GM21825 (cell line): Measurements from ENCODE around the gene HBD.
"Not testable (repeated sequence)": the region's sequence is repeated elsewhere in the genome, so short reads cannot be mapped to it uniquely, and the experiment has no call there.

ENCODE experiments used
- ATAC-seq: cut with Tn5 transposase; IDR thresholded peaks from one replicate; pipeline ENCODE4 v1.9.1; 2021; ENCODE audit warnings: mild to moderate bottlenecking, moderate library complexity; ENCODE audit not compliant: unreplicated experiment

HBD gene

GRCh38 chr11:5253440-5253839 lies 19.2 kb upstream of the HBD start:
- ATAC-seq, result not testable (repeated sequence)

GRCh38 chr11:5252919-5253265 lies 18.6 kb upstream of the HBD start:
- ATAC-seq, result no peak

DNA sequence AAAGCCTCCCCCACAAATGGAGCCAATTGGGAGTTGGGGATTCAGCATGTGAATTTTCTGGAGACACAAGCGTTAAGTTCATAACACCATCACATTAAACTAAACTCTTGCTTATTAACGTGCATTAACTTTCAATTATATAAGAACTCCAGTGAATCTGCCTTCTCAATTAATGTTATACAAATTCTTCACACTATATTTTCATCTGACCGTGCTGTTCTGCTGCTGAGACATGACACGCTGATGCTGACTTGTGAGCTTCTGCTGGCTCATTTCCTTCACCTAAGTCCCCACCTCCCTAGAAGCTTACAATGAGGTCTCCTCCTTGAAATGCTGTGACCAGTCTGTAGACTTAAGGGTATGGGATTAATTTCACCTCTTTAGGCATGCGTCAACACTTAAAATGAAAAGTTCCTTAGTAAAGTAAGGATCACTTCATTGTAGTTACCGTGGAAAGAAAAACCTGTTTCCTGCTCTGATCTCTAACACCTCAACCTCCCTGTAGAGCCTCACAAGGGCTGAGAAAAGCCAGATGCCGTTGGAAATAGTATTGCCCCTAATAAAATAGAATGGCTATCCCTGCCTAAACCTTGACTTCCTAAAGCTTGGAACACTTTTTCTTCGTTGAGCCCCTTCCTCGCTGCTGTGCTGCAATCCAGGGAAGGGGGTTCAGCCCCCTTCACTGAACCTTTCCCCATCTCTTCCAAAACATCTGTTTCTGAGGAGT lies 18.1 kb upstream of the HBD start:
- ATAC-seq, result no peak

GRCh38 chr11:5251746-5252145 lies 17.5 kb upstream of the HBD start:
- ATAC-seq, result no peak

- ATAC-seq, result no peak
These were observed 16.4 kb upstream of the HBD start for GRCh38 chr11:5250543-5251204.

DNA sequence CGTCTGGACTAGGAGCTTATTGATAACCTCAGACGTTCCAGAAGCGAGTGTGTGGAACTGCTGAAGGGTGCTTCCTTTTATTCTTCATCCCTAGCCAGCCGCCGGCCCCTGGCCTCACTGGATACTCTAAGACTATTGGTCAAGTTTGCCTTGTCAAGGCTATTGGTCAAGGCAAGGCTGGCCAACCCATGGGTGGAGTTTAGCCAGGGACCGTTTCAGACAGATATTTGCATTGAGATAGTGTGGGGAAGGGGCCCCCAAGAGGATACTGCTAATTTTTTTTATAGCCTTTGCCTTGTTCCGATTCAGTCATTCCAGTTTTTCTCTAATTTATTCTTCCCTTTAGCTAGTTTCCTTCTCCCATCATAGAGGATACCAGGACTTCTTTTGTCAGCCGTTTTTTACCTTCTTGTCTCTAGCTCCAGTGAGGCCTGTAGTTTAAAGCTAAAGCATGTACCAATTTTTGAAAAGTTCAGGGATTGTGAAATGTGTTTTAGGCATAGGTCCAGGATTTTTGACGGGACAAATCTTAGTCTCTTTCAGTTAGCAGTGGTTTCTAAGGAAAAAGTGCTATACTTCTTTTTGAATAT lies 15.6 kb upstream of the HBD start, which contains the start of gene HBG1:
TSS of gene HBG1 (minus strand) at position 51 of the 590 bp plus-strand sequence. CDS start 53 bp downstream, outside the sequence.
- ATAC-seq, result not testable (repeated sequence)

DNA sequence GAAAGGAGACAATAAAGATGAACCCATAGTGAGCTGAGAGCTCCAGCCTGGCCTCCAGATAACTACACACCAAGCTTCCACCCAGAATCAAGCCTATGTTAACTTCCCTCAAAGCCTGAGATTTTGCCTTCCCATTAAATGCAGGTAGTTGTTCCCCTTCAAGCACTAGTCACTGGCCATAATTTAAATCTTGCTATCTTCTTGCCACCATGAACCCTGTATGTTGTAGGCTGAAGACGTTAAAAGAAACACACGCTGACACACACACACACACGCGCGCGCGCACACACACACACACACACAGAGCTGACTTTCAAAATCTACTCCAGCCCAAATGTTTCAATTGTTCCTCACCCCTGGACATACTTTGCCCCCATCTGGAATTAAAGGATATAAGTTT lies 14.2 kb upstream of the HBD start:
- not testable (repeated sequence) for ATAC-seq

- no peak for ATAC-seq
These were observed 13.3 kb upstream of the HBD start for GRCh38 chr11:5247472-5248192.

GRCh38 chr11:5246772-5247471 lies 12.6 kb upstream of the HBD start:
- ATAC-seq, result no peak

GRCh38 chr11:5245155-5245554 lies 10.9 kb upstream of the HBD start:
- ATAC-seq, result no peak

DNA sequence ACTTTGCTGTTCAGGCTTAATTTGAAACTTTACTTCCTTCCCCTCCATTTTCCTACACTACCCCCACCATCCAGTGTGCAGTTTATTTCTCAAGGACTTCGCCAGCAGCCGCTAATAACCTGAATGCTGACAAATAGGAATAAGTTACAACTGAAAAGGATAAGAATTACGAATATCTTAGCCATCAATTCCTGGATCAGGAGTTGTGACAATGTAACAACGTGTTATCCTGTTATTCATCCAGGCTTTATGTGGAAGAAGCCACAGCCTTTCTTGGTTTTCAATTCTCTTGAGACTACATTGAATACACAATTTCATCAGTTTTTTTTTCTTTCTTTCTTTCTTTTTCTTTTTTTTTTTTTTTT lies 9.5 kb upstream of the HBD start:
- no peak for ATAC-seq

DNA sequence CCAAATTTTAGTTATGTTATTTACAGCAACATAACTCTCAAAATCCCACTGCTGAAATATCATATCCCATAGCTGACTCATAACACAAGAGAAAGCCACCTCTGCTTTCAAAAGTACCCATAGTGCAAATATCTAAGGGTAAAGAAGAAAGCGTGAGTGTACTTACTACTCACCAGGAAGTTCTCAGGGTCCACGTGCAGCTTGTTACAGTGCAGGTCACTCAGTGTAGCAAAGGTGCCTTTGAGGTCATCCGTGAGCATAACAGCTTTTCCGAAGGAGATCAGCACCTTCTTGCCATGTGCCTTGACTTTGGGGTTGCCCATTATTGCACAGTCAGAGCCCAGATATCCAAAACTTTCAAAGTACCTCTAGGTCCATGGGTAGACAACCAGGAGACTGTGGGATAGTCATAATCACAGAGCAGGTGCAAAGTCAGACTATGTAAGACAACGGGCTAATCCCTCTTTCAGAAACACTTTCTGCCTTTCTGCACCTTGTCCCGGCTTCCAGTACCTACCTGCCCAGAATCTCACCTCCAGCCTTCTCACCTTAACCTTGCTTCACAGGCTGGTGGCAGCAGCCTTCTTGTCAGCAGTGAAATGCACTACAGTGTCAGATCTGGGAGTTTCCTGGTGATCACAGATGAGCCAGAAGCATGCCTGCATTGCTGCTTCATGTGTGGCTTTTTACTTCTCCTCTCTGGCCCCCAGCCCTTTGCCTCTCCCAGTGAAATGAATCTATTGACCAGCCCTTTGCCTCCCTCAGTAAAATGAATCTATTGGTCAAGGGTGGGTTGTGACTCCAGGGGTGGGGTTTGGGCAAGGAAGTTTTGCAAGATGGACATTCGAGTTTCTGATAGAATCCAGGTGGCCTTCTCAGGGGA lies 8.9 kb upstream of the HBD start:
- ATAC-seq, result no peak

DNA sequence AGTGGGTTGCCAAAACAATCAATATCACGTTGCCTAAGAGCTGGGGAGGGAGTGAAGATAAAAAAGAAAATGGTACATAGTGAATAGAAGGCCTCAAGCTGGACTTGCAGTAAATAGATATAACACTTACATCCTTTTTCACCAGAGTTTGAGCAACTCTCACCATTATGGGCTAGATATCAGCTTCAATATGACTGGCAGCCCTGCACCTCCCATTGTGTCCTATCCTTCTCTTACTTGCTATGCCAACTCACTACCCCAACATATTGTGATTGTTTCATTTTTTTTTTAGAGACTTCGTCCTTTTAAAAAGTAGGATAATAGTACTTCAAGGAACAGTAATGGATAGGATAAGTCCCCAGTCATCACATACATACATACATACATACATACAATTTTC lies 7.9 kb upstream of the HBD start:
- ATAC-seq, result no peak

GRCh38 chr11:5241458-5241857 lies 7.2 kb upstream of the HBD start:
- ATAC-seq, result no peak

DNA sequence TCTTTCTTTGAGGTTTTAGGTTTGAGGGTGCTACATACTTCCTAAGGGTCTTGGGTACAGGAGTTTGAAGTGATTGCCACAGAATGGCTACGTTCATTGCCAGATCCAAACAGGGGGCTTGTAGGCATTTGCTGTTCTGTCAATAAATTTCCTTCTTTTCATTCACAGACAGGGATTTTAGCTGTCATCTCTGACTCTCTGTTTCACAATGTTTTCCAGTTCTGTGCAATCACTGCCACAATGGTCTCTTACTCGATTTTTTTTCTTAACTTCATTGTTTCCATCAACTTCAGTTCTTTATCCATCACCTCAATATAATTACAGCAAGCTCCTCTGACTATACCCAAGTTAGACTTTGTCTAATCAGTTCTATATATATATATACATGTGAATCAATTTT lies 6.2 kb upstream of the HBD start:
- ATAC-seq, result no peak

GRCh38 chr11:5240056-5240455 lies 5.8 kb upstream of the HBD start:
- ATAC-seq, result no peak

DNA sequence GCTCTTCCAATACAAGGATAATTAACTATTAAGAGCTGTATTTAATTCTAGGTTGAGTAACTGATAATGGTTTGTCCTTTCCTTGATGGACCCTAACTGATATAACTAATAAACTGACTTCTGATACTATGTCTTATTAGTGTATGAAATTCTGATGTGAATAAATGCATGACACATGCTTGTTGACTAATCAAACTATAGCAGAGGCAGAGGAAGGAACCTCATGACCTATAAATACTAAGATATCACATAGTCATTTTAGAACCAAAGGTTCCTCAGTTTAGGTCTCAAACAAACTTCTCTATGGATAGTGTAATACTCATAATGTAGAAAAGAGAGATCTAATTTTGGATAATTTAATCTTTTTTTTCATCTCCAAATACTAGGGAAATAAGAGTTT lies 4.8 kb upstream of the HBD start:
- ATAC-seq, result no peak

- ATAC-seq, result no peak
These were observed 4.2 kb upstream of the HBD start for GRCh38 chr11:5238486-5238885.

- no peak for ATAC-seq
These were observed 3.1 kb upstream of the HBD start for GRCh38 chr11:5237420-5237819.
